Testis (tissue), 2 donors: ENCODE results near the gene CNTN5.

Experiments used
- POLR2A ChIP-seq: fragments of 450-650 bp; IDR thresholded peaks from one replicate; pipeline ENCODE4 v1.6.1; 2017; ENCODE audit warnings: antibody characterized with exemption, mild to moderate bottlenecking, moderate library complexity
- TF ChIP-seq, protein P1 (sequence below), 3 experiments: fragments of 450-650 bp in 2 of 3; fragments of 200-600 bp in 1 of 3; sonication (generic) in 1 of 3; IDR thresholded peaks; one replicate each; pipeline ENCODE4 v1.5.1; 2016 to 2019; ENCODE audit warnings: antibody characterized with exemption in 3 of 3, mild to moderate bottlenecking in 2 of 3, moderate library complexity in 1 of 3

DNA sequence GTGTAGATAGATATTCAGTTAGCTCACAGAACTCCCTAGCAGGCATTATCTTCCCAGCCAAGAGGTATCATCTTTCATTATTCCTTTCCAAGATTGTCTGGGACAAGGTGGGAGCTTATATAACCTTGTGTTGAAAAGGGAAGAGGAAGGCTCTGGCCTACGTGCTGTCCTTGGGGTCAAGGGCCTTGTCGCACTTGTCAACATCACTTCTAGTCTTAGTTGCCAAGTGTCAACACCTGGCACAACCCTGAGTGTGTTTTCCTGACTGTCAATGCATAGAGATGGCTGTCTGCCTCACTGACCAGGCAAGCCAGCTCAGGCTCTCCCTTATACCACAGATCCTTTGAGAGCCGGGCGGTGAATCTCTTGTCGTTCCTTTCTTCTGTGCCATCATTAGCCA lies 331.9 kb downstream of the CNTN5 start:
- no peak for TF ChIP-seq POLR2A
- TF ChIP-seq, protein P1, sequence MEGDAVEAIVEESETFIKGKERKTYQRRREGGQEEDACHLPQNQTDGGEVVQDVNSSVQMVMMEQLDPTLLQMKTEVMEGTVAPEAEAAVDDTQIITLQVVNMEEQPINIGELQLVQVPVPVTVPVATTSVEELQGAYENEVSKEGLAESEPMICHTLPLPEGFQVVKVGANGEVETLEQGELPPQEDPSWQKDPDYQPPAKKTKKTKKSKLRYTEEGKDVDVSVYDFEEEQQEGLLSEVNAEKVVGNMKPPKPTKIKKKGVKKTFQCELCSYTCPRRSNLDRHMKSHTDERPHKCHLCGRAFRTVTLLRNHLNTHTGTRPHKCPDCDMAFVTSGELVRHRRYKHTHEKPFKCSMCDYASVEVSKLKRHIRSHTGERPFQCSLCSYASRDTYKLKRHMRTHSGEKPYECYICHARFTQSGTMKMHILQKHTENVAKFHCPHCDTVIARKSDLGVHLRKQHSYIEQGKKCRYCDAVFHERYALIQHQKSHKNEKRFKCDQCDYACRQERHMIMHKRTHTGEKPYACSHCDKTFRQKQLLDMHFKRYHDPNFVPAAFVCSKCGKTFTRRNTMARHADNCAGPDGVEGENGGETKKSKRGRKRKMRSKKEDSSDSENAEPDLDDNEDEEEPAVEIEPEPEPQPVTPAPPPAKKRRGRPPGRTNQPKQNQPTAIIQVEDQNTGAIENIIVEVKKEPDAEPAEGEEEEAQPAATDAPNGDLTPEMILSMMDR (IDR thresholded peaks at IDR 0.05), result no peak
